Peyer's patch (tissue), 4 donors: ENCODE measurements around the gene LARP4B.

Experiments
- POLR2A ChIP-seq, 2 donors: fragments of 450-650 bp; IDR thresholded peaks; one replicate each; pipeline ENCODE4 v1.5.1; 2017; ENCODE audit warnings: antibody characterized with exemption in 2 of 2, mild to moderate bottlenecking in 2 of 2, moderate library complexity in 2 of 2
- TF ChIP-seq, protein P1 (sequence below), 6 experiments: fragments of 450-650 bp in 4 of 6; fragments of 200-600 bp in 2 of 6; sonication (generic) in 1 of 6; IDR thresholded peaks; one replicate each; pipeline ENCODE4 v1.5.1; 2017 to 2019; ENCODE audit warnings: antibody characterized with exemption in 6 of 6, mild to moderate bottlenecking in 3 of 6, moderate library complexity in 1 of 6

- TF ChIP-seq, protein P1, sequence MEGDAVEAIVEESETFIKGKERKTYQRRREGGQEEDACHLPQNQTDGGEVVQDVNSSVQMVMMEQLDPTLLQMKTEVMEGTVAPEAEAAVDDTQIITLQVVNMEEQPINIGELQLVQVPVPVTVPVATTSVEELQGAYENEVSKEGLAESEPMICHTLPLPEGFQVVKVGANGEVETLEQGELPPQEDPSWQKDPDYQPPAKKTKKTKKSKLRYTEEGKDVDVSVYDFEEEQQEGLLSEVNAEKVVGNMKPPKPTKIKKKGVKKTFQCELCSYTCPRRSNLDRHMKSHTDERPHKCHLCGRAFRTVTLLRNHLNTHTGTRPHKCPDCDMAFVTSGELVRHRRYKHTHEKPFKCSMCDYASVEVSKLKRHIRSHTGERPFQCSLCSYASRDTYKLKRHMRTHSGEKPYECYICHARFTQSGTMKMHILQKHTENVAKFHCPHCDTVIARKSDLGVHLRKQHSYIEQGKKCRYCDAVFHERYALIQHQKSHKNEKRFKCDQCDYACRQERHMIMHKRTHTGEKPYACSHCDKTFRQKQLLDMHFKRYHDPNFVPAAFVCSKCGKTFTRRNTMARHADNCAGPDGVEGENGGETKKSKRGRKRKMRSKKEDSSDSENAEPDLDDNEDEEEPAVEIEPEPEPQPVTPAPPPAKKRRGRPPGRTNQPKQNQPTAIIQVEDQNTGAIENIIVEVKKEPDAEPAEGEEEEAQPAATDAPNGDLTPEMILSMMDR (IDR thresholded peaks at IDR 0.05), result no peak
- TF ChIP-seq POLR2A (IDR thresholded peaks at IDR 0.05), result no peak
Measured at GRCh38 chr10:792083-792791, 139.3 kb downstream of the LARP4B start.
